GM12874 (cell line): ENCODE data around the gene BAIAP2L2.

Source experiments
- TF ChIP-seq, protein P1 (sequence below): IDR thresholded peaks from 2 replicates; pipeline ENCODE4 v1.5.1; 2011; ENCODE audit warnings: low read depth, mild to moderate bottlenecking, control low read depth, low read length, moderate library complexity; ENCODE audit not compliant: insufficient read depth

Gene BAIAP2L2

DNA sequence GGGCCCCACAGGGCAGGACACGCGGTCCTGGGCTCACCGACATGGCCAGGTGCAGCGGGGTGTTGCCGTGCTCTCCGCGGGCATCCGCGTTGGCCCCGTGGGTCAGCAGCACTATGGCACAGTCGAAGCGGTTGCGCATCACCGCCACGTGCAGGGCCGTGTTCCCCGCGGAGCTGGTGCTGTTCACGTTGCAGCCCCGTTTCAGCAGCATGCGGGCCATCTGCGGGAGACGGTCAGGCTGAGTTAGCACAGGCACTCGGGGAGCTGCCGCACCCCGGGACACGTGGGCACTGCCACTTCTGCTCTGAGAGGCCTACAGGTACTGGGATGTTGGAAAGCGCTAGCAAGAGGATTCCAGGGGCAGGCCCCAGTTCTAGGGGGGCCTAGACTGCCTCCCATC, 22.3 kb upstream of the BAIAP2L2 start:
- TF ChIP-seq, protein P1, sequence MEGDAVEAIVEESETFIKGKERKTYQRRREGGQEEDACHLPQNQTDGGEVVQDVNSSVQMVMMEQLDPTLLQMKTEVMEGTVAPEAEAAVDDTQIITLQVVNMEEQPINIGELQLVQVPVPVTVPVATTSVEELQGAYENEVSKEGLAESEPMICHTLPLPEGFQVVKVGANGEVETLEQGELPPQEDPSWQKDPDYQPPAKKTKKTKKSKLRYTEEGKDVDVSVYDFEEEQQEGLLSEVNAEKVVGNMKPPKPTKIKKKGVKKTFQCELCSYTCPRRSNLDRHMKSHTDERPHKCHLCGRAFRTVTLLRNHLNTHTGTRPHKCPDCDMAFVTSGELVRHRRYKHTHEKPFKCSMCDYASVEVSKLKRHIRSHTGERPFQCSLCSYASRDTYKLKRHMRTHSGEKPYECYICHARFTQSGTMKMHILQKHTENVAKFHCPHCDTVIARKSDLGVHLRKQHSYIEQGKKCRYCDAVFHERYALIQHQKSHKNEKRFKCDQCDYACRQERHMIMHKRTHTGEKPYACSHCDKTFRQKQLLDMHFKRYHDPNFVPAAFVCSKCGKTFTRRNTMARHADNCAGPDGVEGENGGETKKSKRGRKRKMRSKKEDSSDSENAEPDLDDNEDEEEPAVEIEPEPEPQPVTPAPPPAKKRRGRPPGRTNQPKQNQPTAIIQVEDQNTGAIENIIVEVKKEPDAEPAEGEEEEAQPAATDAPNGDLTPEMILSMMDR = no peak

DNA sequence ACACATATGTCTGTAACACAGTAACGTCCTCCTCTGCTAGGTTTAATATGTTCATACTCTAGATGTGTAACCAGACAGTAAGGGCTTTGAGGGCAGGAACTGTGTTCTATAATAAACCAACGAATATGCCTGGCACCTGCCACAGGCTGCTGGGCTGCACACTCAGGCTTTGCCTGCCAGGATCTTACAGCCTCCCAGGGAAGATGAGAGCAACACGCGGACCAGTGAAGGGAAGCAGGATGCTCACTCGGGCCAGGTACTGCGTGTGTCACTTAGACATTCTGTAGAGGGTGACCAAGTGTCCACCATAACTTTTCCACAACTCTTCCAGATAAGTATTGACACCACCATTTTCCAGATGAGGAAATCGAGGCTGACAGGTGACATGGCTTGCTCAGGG, 21.7 kb upstream of the BAIAP2L2 start:
- TF ChIP-seq, protein P1 = no peak

DNA sequence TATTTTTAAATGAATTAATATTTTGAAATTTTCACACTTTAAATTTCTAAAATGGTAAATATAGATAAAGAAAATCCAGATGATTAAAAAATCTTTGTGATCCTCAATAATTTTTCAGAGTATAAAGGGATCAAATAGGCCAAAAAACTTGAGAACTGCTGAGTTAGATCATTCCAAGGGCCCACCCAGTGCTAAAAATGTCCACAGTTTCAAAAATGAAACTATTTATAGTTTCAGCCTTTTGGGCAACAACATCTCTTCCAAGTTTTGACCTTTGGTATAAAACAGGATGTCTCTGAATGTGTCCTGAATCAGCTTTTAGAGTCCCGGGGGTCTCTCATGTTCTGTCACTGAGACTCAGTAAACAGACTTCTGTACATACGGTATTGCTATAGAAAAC, 20.9 kb upstream of the BAIAP2L2 start:
- TF ChIP-seq, protein P1 = no peak

DNA sequence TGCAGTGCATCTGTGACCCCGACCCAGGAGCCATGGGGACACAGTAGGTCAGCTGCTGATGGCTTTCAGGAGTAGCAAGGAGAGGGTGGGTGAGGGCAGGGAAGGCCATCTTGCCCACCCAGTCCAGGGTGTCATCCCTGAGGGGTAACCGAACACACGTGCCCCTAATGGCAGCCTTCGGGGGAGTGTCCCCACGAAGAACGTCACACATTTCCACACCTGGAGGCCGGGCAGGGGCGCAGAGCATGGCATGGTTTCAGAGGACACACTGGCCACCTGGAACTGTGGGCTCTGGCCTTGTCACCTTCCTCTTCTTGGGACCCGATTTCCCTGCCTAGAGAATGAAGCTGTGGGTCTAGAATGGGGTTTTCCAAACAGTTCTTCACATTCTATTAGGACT, 19.4 kb upstream of the BAIAP2L2 start:
- TF ChIP-seq, protein P1 = no peak

DNA sequence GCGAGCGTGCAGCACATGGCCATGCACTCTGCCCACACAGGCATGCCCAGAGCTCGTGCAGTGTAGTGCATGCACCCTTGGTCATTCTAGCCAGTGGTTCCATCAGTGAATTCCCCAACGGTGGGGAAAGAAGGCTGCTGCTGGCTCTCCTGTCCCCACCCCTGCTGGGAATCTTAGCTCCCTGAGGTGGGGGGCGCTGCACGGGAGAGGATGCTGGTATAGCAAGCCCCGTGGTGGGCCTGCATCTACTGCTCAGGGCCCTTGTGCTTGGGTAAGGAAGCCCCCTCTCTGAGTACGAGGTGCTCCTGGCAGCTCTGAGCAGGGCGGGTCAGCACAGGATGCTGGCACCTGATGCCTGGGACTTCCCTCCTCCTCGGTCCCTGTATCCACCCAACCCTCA, 18.5 kb upstream of the BAIAP2L2 start:
- TF ChIP-seq, protein P1 = no peak

DNA sequence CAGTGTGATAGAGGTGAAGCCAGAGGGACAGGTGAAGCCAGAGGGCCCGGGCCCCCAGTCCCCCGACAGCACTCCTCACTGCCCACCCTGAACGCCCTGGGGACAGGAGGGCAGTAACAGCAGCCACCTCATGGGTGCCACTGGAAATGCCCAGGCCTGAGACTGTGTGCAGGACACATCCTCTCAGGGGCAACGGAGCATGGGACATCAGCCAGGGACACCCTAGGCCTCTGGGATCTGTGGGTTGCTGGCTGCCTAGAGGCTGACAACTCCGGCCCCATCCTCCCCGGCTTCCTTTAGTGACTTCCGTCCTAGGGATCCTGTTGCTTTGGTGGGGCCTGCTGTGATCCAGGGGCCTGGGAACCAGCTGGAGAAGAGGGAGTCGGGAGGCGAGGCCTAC, 17.4 kb upstream of the BAIAP2L2 start:
- TF ChIP-seq, protein P1 = no peak

DNA sequence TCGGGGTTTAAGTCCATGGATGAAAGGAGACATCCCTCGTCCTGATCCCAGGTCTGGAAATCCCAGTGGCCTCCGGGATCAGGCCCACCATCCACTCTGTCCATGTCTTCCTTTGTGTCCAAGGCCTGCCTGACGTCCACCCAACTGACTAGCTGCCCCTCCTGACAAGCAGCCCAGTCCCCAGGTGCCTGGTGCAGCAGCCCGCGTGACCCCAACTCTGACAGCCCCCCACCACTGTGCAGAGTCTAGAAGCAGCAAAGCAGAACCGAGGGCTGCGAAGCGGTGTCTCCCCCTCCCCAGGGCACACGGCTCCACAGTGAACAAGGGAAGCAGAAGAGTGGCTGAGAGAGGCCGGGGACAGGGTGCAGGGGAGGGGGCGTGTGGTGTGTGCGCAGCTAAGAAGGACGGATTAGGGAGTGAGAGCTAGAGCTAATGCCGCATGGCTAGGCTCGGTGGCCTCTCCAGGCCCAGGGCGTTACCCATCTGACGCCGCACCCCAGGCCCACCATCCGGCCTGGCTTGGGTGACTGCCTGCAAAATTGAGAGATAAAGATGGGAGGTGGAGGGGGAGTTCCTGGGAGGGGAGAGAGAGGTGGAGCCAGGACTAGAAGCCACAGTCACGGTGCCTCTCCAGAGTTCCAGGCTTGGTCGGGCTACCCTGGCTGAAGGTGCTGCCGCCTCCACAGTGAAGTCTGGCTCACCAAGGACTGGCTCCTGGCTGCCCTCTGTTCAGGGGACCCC, 16.6 kb upstream of the BAIAP2L2 start:
- TF ChIP-seq, protein P1 = no peak
